Renal cortex interstitium (tissue), 11 donors: ENCODE measurements around the gene GMDS. TPM values are rescaled to one million over a fixed set of nuclear protein-coding genes. Genes with fewer than 3 reads are reported as not detected.

Experiments
- DNase-seq, 11 donors: peaks; one replicate each; pipeline ENCODE4 v3.0.0-alpha.2; 2013; ENCODE audit warnings: low read depth in 9 of 11, low spot score in 4 of 11; ENCODE audit errors: extremely low read depth in 1 of 11
- polyA plus RNA-seq, 3 donors: library from polyadenylated mRNA; unstranded; fragments of 120-200 nt; gene quantifications; one replicate each; pipeline ENCODE4 v1.2.1, GENCODE V29; 2013; ENCODE audit not compliant: insufficient read length in 3 of 3

The GMDS gene
- polyA plus RNA-seq, 3 donors: 62.2 to 72.8 (median 67.5) TPM

DNA sequence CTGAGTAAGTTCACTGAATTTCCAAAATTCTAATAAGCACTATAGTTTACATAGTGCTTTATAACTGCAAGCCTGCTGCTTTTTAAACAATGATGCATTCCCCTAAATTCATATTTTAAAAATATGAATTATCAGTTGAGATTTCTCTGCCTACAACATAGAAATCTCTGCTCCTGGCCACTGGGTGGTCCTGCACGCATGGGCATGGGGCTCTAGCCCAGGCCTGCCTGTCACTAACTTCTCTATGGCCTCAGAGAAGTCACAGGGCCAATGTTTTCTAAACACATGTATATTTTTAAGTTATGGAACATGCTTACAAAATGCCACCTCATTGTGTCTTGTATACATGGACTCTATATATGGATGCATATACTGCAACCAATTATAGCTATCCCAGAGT is 424.7 kb downstream of the GMDS start:
- DNase-seq: no peak

DNA sequence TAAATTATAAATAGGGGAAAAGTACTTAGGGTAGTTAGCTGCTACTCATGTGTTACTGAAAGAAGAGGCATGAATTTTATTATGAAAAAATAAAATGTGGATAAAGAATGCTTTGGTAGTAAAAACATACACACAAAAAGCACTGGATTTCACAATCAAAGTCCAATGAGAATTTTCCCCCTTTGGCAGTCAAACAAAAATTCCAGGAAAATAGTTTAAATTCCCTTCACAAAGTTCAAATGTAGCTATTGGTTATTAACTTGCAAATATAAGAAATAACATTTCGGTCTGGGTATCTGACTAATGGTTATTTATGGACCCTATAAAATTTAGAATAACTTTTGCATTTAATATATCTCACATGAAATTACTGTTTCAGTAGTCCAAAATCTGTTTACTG is 425.2 kb downstream of the GMDS start:
- DNase-seq: no peak

DNA sequence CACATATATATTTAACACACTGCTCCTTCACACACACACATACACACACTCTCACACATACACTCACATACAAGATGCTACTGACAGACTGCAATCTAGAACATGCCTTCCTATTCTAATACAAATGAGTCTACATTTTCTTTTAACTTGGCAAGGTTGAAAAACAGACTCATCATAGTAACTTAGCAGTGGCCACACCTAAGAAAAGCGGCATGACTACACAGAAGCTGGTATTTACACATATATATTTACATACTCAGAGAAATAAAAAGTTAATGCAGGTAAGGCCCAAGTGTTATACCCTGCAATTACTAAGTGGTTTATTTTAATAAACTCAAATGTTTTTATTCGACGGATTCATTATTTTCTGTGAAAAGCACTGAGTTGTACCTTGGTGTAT is 426.4 kb downstream of the GMDS start:
- no peak for DNase-seq

DNA sequence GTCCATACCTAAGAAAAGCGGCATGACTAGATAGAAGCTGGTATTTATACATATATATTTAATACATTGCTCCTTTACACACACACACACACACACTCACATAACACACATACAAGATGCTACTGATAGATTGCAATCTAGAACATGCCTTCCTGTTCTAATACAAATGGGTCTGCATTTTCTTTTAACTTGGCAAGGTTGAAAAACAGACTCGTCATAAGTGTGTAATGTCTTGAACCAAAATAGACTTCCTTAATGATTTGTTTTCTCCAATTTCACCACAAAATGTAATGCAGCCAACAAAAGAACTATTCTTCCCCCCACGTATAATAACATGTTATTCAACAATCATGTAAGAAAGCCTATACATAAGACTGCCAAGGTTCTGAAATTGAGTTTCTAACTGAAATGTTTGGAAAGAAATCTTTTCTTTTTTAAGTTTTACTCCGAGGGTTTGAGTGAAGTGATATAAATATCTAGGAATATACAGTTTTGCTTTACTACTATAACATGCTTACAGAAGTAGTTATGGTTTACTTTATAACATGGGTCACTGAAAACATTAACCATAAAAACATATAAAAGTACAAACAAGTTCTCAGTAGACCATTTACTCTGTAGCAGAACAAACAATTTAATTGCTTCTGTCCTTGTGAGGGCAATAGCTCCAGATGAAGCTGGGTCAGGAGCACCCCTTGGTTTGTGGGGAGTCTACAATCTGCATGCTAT is 428.2 kb downstream of the GMDS start:
- DNase-seq: no peak

DNA sequence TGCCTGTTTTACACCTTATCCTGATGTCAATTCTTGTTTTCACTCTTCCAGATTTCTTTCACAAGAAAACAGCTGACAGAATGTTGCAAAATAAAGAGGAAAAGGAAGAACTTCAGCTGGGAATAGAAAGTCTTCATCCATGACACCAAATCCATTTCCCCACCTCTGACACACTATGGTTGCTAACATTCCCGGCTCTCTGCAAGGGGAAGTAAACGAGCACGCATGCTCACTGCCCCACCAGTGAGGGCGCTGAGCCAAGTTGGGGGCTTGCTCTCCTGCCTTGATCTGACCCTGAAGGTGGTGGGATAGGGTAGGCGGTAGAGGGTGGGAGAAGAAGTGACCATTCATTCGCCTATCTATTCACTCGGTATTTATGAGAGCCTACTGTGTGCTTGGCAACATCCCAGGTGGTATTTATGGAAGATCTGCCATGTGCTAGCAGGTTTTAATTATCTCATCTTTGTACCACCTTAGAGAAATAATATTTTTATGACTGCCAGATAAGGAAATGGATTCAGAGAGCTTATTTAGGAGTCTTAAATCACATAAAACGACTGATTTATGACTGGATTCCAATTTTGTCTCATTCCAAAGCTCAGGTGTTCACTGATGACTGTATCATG is 429.5 kb downstream of the GMDS start:
- DNase-seq: no peak

DNA sequence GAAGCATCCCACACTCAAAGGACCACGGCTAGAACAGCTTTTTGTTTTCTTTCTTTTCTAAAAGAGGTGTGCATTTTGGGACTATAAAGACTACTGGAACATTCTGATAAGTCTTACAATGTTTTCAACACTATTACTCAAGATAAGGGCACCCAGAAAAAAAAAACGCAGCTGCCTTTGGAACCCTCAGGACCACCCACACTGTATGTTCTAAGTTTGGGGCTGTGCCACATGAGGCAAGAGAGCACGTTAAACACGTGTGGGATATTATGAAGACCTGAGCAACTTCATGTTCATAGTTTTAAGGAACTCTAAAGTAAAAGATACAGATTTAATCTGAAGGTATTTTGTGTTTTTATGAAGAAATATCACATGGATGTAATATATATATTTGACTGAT is 431.1 kb downstream of the GMDS start:
- DNase-seq: no peak

DNA sequence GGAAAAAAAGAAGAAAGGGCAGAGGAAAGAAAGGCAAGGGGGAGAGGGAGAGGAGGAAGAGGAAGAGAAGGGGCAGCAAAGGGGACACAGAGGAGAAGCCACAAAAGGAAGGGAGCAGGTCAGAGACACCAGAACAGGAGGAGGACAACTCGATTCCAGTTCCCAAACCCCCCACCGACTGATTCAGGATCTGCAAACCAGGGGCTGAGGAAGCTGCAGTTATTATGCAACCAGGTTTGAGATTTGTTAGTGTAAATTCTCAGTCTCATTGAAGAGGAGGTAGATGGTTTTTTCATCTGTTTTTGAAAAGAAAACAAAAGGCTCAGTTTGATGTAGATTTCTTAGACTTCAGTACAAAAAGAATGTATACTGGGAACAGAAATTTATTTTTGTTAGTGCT is 432.9 kb downstream of the GMDS start:
- no peak for DNase-seq

DNA sequence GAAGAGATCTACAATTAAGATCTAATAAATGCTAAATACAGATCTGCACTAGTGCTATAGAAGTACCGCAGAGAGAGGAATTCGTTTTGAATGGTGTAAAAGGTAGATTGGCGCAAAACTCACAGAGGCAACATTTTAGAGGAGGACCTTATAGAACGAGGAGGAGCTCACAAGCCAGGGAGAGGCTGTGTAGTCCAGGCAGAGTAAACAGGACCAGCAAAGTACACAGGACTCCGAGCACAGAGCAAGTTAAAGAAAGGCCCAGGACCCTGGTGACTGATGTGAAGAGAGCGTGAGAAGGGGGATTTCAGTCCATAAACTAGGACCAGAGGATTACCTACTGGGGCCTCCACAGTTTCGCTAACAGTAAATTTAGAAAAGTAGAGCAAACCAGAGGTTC is 433.4 kb downstream of the GMDS start:
- DNase-seq: no peak

DNA sequence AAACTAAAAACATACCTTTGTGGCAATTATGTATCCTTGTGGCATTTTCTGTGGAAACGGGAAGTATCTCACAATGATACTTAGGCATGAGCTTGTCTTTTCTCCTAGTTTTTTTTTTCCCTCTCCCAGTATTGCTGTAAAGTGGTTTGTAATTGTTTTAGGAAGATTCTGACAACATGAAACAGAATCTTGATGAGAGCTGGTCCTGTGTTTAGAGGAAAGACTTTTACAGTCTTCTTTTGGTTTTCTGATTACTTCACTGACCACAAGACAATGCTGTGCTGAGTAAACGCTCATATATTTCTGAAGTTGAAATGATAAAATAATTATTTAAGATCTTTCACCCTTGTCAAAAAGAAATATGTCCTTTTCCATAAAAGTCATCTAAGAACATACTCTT is 434.5 kb downstream of the GMDS start:
- DNase-seq: no peak

DNA sequence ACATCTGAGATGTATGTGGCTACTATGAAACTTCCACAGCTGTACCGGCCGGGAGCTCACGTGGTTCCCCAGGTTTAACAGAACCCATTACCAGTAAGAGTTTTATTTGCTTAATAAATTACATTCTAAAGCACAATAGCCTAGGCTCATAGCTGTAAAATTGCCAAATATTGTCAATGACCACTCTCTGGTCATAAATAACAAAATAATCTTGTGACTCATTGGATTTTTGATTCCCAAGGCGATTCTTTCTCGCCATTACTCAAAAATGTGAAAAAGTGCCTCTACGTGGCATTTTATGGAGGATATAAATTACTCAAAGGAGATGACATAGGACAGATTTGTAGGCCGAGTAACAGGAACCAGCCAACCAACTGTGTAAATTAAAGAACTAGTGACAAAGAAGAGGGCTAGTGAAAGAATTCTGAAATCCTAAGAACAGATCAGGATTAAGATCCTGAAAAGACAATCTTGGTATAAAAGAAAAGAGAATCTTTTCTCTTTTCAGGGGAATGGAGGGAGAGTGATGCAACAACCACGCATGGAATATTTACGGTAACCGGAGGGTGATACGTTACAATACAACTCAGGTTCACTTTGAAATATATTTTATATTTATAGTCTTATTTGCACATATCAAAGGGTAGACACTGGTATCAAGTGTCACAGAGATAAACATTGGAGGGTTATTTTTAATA is 436.0 kb downstream of the GMDS start:
- no peak for DNase-seq

DNA sequence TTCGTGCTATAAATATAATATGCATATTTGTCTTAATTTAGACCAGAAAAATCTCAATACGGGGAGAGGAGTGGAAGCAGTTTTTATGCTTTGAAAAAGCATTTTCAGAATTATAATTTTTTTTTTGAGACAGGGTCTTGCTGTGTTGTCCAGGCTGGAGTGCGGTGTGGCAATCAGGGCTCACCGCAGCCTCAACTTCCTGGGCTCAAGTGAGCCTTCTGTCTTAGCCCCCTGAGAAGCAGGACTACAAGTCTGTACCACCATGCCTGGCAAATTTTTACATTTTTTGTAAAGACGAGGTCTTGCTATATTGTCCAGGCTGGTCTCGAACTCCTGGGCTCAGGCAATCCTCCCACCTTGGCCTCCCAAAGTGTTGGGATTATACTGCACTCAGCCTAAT is 438.5 kb downstream of the GMDS start:
- no peak for DNase-seq

DNA sequence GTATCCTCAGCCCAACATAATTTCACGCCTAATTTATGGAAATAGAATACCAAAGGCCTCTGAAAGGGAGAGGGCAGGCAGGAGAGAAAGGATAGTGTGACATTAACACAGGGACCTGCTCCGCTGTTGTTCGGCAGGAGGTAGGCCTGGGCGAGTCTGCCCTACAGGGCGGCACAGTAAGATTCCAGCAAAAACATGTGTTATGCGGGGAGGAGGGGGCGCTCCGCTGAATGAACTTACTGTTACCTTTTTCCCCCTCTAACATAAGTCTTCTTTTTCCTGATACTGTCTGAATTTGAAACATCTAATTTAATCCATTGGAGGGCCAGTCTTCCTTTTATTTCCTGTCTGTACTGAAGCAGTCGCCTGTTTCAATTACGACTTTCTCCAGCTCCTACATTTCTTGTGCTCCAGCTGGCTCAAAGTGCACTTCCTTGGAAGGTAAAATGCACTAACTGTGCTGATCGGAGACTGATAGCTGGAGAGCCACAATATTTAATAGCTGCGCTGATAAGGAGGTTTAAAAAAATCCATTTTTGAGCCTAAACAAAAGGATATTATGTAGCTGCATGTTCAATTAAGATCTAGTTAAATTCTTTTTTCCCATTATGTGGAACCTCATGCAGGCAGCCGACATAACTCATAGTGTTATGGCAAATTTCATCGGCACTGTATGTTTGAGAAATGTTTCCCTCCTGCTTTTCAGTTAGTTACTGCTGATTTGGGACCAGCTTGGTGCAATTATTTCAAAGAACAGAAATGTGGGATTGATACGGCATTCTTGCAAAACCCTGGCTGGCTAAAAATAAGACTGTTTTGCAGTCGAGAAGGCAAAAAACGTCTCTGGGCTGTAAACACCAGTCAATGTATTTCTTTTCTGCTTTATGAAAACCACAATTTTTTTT is 442.7 kb downstream of the GMDS start:
- no peak for DNase-seq

DNA sequence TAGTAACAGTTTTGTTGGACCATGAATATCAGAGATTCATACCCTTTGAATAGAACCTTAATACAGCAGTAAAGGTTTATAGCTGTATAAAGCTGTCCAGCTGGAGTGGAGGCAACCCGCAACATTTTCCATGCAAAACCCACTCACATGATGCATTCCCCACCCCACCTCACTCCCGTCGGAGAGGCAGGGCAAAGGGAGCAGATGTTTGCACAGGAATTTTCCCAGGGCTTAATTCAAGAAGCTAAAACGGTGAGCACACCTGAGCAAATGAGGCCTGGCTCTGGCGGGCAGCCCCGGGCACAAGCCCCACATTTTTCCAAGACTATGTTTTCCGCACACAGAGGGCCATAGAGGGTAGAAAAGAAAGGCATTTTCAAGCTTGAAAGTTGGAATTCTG is 444.0 kb downstream of the GMDS start:
- DNase-seq: no peak

DNA sequence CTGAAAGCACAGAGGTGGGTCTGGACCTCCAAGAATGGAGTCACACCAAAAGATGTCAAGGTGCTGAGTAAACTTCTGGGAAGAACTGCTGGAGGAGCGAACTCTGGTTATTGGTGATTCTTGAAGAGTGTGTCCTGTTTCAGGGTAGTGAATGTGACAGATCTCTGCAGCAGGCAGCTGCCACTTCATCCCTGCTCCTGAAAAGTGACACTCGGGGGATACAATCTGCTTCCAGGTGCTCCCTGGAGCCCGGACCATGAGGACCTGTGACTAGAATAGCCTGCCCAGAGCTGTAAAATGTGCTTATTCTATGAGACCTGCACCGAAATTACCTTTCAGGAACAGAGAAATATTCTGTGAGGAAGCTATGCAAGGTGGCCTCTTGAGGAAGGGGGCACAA is 444.6 kb downstream of the GMDS start:
- no peak for DNase-seq

DNA sequence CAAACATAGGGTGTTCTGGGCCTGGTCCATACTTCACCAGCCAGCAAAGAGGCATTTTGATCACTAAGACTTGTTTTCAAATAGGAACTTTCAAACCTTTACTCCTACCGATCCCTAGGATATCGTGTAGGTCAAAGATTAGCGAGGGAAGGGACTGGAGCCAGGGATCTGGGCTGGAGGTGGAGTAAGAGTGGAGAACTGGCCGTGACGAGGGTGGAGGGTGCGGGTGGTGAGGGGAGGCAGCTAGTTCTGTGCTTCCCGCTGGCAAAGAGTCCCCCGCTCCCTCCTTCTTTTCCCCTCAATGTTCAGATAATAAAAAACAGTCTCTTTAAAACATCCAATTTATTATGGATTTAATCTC is 446.5 kb downstream of the GMDS start:
- no peak for DNase-seq

DNA sequence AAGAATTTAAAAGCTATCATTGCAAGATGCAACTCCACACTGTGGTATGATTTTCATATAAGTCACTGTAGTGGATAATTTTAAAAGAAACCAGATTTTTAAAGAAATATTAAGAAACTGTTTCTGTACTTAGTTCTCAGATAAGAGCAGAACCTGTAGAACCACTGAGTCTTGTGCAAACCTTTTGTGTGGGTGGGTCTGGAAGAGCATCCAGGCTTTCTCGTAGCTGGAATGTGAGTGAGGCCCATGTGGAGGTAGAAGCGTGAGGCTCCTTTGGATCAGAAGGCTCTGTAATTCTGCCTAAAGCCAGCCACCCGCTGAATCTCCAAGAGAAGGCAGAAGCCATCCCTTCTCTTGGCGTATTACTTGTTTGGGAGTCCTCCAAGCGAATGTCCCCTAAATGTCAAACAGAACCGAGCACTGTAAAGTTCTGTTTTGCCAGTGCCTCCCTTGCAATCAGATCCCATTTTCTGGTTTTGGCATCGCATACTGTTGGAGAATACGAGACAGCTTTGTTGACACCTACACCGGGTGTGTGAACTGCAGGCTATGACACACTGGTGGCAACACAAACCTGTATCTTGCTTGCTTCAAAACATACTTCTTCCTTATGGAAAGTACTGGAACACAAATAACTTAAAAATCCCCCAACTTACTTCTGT is 447.0 kb downstream of the GMDS start:
- DNase-seq: no peak

DNA sequence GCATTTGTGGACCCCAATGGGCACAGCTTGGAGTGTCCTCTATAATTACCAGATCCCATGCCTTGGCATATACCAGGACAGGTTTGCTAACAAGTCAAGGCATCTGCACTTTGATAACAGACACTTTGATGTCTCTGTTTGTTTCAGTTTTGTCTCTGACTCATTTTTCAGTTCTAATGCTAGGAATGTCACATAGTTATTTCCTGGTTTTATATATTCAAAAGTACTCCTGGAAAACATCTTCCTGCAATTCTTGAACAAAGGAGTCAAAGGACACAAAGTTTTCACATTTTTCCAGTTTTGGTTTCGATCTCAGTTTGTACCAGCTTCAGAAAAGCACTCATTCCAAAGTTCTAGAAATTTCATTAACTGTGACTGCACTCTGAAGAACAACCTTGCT is 447.6 kb downstream of the GMDS start:
- no peak for DNase-seq

DNA sequence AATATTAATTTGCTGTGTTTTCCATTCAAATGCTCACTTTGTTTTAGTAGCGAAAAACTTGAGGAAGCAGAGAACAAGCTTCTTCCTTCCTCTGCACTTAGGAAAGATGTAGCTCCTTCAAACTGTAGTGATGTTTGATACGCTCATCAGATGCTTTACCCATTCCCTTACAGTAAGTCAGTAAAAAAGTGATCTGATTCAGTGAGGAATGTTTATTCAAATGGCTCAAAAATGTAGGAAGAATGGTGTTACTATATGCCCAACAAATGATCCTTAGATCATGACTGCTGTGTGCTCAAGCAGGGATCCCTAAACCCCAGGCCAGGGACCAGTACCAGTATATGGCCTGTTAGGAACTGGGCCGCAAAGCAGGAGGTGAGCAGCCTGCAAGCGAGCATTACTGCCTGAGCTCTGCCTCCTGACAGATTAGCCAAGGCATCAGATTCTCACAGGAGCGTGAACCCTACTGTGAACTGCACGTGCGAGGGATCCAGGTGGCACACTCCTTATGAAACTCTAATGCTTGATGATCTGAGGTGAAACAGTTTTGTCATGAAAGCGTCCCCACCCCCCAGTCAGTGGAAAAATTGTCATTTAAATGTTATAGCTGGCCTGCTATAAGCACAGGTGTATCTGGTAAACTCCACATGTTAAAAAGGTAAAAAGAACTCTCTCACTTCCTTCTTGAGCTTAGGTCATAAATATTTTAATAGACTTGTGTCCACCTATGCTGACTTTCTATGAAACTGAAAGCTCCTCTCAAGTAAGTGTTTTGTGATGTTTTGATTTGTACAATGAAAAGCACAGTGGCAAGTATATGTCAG is 448.5 kb downstream of the GMDS start:
- DNase-seq: no peak
